GM06990 (cell line): ENCODE data around the gene EFEMP2.

Experiments
- DNase-seq: peaks from one replicate; pipeline ENCODE4 v3.0.0-alpha.2; 2011; ENCODE audit not compliant: insufficient read length; ENCODE audit errors: extremely low read depth
- H3K27me3 ChIP-seq: replicated peaks from 2 replicates; pipeline ENCODE4 v1.6.0; 2011; ENCODE audit warnings: low read length; ENCODE audit not compliant: control insufficient read depth, insufficient read depth
- H3K36me3 ChIP-seq: 2 replicates; pipeline ENCODE4 v1.5.1; 2011; ENCODE audit warnings: low read length; ENCODE audit not compliant: control insufficient read depth, insufficient read depth
- H3K4me3 ChIP-seq: replicated peaks from 2 replicates; pipeline ENCODE4 v1.5.1; 2011; ENCODE audit warnings: low read depth, mild to moderate bottlenecking, control low read depth, low read length
- CTCF ChIP-seq: IDR thresholded peaks from 2 replicates; pipeline ENCODE4 v1.5.1; 2011; ENCODE audit warnings: low read length, control low read depth, mild to moderate bottlenecking, inconsistent platforms; ENCODE audit not compliant: insufficient read depth, poor library complexity, severe bottlenecking

Gene EFEMP2

GRCh38 chr11:65888163-65888814 is 15.7 kb upstream of the EFEMP2 start, which contains the start of gene FIBP:
Gene FIBP, minus strand, starts transcription at chr11:65888471. Its CDS starts 53 bp downstream, at chr11:65888418.
- Histone ChIP-seq H3K36me3 (peaks cover 21% of the 10 kb centered on the region), H3K4me3 (peak within 1 kb of the TSS; percentile 96), H3K27me3 (no peaks in the 10 kb centered on the region)
- DNase-seq, result peak; percentile 98
- TF ChIP-seq CTCF, result peak; percentile 85

GRCh38 chr11:65887723-65888162 is 15.1 kb upstream of the EFEMP2 start:
- Histone ChIP-seq H3K36me3 (peaks cover 26% of the 10 kb centered on the region), H3K27me3 (no peaks in the 10 kb centered on the region), H3K4me3 (peak overlapping the region; percentile 96)
- no peak for DNase-seq
- no peak for TF ChIP-seq CTCF

- TF ChIP-seq CTCF, result no peak
- H3K27me3 ChIP-seq, result no peaks in the 10 kb centered on the region
- peak overlapping the region; percentile 96 for H3K4me3 ChIP-seq
- DNase-seq, result no peak
- H3K36me3 ChIP-seq, result peaks cover 28% of the 10 kb centered on the region
Observed at GRCh38 chr11:65886826-65887722, 14.5 kb upstream of the EFEMP2 start.

GRCh38 chr11:65885808-65886536 is 13.4 kb upstream of the EFEMP2 start:
- no peaks in the 10 kb centered on the region for H3K27me3 ChIP-seq
- no peak for DNase-seq
- H3K4me3 ChIP-seq, result no peak overlapping the region
- no peak for TF ChIP-seq CTCF
- peaks cover 30% of the 10 kb centered on the region for H3K36me3 ChIP-seq

- TF ChIP-seq CTCF, result no peak
- H3K36me3 ChIP-seq, result peaks cover 30% of the 10 kb centered on the region
- no peak for DNase-seq
- no peak overlapping the region for H3K4me3 ChIP-seq
- H3K27me3 ChIP-seq, result no peaks in the 10 kb centered on the region
Observed at GRCh38 chr11:65885231-65885630, 12.6 kb upstream of the EFEMP2 start.
